ENCODE measurements around the gene HGFAC.
"Not testable (repeated sequence)": the region's sequence is repeated elsewhere in the genome, so short reads cannot be mapped to it uniquely, and the experiment has no call there.

The HGFAC gene

DNA sequence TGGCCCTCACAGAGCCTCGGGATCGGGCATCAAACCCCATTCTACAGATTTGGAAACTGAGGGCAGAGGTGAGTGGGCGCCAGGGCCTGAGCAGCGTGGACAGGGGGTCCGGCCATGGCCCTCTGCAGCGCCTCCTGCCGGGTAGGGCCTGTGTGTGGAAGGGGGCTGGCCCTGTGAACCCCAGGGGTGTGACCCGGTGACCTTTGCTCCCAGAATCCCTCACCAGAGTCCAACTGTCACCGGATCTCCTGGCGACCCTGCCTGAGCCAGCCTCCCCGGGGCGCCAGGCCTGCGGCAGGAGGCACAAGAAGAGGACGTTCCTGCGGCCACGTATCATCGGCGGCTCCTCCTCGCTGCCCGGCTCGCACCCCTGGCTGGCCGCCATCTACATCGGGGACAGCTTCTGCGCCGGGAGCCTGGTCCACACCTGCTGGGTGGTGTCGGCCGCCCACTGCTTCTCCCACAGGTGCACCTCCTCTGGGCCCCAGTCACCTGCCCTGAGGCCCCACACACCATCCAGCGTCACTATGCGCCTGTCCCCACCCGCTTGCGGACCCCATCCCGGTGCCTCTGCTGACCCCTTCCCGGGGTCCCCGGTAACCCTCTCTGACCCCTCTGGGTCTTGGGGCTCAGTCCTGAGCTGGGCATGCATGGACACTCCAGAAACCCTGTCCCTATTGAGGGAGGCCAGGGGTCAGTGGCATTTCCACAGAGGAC is 4.2 kb downstream of the HGFAC start:
- TF ChIP-seq POLR2A (IDR thresholded peaks at IDR 0.05; ENCODE audit: low read depth, low read length) (no peak), SPI1 (IDR thresholded peaks at IDR 0.05; ENCODE audit: low read depth, low read length) (no peak), POLR2AphosphoS5 (IDR thresholded peaks at IDR 0.05; ENCODE audit: low read depth, low read length) (no peak), POU2F2 (IDR thresholded peaks at IDR 0.05; ENCODE audit: low read depth, low read length) (no peak), TAF1 (IDR thresholded peaks at IDR 0.05; ENCODE audit: low read depth, low read length) (no peak), PAX5 (IDR thresholded peaks at IDR 0.05; ENCODE audit: insufficient read depth, low read length, severe bottlenecking) (no peak)
- no peak for DNase-seq (ENCODE audit: insufficient read length, low spot score)
- FAIRE-seq = no peak

DNA sequence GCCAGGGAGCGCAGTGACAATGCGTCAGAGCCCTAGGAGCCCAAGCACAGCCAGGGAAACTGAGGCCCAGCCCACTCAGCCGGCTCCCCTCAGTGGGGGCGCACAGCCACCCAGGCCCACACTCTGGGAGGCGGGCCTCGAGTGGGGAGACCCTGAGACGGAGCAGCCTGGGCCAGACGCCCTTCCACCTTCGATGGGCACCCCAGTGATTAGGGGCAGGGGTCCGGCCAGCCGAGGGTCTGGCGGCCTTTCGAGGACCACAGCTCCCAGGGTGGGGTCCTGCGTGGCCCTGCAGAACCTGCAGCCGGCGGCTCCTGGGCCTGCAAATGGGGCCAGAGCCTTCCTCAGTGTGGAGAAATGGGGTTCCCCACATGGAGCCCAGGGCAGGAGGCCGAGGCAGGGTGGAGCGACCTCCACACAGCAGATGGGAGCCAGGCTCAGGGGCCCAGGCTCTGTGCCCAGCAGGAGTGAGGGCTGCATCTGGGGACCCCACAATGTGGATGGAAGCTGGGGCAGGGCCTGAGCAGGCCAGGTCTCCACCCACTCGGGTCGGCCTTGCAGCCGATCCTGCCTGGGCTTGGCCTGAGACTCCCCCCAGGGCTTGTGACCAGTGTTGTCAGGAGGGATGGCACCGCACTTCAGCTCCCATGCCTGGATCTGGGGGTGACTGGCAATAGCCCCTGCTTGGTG is 5.0 kb downstream of the HGFAC start:
- no peak for TF ChIP-seq PAX5 (IDR thresholded peaks at IDR 0.05; ENCODE audit: insufficient read depth, low read length, severe bottlenecking)
- no peak for TF ChIP-seq POU2F2 (IDR thresholded peaks at IDR 0.05; ENCODE audit: low read depth, low read length)
- TF ChIP-seq POLR2AphosphoS5 (IDR thresholded peaks at IDR 0.05; ENCODE audit: low read depth, low read length) = no peak
- TF ChIP-seq POLR2A (IDR thresholded peaks at IDR 0.05; ENCODE audit: low read depth, low read length) = no peak
- FAIRE-seq (no peak), DNase-seq (ENCODE audit: insufficient read length, low spot score) (no peak)

DNA sequence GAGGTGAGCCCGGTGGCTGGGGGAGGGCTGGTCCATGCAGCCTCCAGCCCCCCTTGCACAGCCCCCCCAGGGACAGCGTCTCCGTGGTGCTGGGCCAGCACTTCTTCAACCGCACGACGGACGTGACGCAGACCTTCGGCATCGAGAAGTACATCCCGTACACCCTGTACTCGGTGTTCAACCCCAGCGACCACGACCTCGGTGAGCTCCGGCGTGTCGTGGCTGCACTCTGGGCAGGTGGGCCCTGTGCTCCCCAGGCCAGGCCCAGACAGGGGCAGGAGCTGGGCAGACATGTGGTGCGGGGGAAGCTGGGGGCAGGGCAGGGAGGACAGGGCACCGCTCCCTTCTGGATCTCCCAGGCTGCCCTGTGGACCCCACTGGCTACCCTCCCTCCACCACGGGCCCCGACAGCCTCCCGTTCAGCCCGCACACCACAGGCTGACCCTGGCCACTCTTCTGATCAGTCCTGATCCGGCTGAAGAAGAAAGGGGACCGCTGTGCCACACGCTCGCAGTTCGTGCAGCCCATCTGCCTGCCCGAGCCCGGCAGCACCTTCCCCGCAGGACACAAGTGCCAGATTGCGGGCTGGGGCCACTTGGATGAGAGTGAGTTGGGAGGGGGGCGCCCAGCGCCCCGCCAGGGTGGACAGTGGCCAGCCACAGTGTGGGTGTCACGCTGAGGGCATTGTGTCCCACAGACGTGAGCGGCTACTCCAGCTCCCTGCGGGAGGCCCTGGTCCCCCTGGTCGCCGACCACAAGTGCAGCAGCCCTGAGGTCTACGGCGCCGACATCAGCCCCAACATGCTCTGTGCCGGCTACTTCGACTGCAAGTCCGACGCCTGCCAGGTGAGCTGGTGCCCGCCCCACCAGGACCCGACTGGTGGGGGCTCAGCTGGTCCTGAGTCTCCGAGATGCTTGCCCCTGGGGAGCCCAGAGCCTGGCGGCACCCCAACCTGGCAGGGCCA is 5.9 kb downstream of the HGFAC start:
- no peak for DNase-seq (ENCODE audit: insufficient read length, low spot score)
- no peak for TF ChIP-seq POLR2A (IDR thresholded peaks at IDR 0.05; ENCODE audit: low read depth, low read length)
- no peak for TF ChIP-seq POU2F2 (IDR thresholded peaks at IDR 0.05; ENCODE audit: low read depth, low read length)
- no peak for TF ChIP-seq SPI1 (IDR thresholded peaks at IDR 0.05; ENCODE audit: low read depth, low read length)
- no peak for TF ChIP-seq PAX5 (IDR thresholded peaks at IDR 0.05; ENCODE audit: insufficient read depth, low read length, severe bottlenecking)
- no peak for TF ChIP-seq POLR2AphosphoS5 (IDR thresholded peaks at IDR 0.05; ENCODE audit: low read depth, low read length)
- TF ChIP-seq TAF1 (IDR thresholded peaks at IDR 0.05; ENCODE audit: low read depth, low read length) = no peak
- FAIRE-seq = no peak

DNA sequence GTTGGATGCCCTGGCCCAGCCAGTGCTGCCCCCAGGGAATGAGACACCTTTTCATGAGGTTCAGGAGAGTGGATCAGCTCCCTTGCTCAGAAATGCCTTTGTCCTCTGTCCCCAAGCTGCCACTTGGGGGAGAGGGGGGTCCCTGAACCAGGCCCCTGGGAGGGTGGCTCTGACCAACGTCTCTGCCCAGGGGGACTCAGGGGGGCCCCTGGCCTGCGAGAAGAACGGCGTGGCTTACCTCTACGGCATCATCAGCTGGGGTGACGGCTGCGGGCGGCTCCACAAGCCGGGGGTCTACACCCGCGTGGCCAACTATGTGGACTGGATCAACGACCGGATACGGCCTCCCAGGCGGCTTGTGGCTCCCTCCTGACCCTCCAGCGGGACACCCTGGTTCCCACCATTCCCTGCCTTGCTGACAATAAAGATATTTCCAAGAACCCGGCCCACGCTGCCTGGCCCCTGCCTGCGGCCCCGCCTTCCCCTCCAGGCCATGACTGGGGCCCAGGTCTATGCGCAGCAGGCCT is 7.3 kb downstream of the HGFAC start:
- TF ChIP-seq TAF1 (IDR thresholded peaks at IDR 0.05; ENCODE audit: low read depth, low read length) (no peak), POLR2AphosphoS5 (IDR thresholded peaks at IDR 0.05; ENCODE audit: low read depth, low read length) (no peak), SPI1 (IDR thresholded peaks at IDR 0.05; ENCODE audit: low read depth, low read length) (no peak), POU2F2 (IDR thresholded peaks at IDR 0.05; ENCODE audit: low read depth, low read length) (no peak), POLR2A (IDR thresholded peaks at IDR 0.05; ENCODE audit: low read depth, low read length) (no peak), PAX5 (IDR thresholded peaks at IDR 0.05; ENCODE audit: insufficient read depth, low read length, severe bottlenecking) (no peak)
- DNase-seq (ENCODE audit: insufficient read length, low spot score) (no peak), FAIRE-seq (no peak)

DNA sequence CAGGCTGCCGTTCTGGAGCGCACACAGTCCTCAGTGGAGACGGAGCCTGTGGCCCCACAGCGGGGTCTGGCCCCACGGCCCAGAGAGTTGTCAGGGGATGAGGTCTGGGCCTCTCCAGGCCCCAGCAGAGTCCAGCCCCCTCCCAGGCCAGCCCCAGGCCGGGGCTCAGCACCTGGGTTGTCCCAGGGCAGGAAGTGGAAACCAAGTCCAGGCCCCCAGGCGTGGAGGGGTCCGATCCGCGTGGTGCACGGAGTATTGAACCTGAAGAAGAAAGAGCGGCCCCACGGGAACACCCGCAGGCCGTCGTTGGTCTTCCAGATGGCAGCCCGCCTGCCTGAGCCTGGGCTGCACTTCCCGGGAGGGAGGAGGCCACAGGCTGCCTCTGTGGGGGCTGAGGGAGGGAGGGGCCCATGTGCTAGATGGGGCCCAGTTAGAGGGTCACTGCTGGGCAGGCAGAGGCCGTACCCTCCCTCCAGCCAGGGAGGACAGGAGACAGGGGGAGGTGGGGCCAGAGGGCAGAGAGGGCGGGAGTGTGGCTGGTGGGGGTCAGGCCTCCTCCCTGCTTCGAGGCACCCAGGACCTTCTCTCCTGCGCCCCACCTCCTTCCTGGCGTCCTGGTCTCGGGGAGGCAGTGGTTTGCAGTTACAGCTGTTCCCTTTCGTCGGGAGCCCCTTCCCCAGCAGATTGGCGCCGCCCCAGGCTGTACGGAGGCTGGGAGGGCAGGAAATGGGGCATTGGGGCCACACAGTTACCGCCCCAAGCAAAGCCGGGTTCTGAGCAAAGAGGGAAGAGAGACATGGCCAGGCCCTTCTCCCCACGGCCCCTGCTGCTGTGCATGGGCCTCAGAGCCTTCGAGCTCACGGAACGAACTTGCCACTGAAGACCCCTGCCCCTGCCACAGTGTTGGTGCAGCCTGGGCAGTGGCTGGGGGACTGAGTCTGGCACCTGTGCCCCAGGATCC is 8.1 kb downstream of the HGFAC start:
- FAIRE-seq (no peak), DNase-seq (ENCODE audit: insufficient read length, low spot score) (no peak)
- TF ChIP-seq POLR2AphosphoS5 (IDR thresholded peaks at IDR 0.05; ENCODE audit: low read depth, low read length) (no peak), POU2F2 (IDR thresholded peaks at IDR 0.05; ENCODE audit: low read depth, low read length) (no peak), TAF1 (IDR thresholded peaks at IDR 0.05; ENCODE audit: low read depth, low read length) (no peak), PAX5 (IDR thresholded peaks at IDR 0.05; ENCODE audit: insufficient read depth, low read length, severe bottlenecking) (no peak), POLR2A (IDR thresholded peaks at IDR 0.05; ENCODE audit: low read depth, low read length) (no peak), SPI1 (IDR thresholded peaks at IDR 0.05; ENCODE audit: low read depth, low read length) (no peak)

DNA sequence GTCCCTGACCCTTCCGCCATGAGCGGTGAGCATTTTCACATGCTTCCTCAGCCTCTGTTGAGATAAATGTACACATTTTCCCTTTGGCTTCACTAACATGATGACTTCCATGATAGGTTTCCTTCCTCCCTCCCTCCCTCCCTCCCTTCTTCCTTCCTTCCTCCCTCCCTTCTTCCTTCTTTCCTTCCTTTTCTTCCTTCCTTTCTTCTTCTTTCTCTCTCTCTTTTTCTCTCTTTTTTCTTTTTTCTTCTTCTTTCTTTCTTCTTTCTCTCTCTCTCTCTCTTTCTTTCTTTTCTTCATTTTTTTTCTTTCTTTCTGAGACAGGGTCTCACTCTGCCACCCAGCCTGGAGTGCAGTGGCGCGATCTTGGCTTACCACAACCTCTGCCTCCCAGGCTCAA is 8.9 kb downstream of the HGFAC start:
- TF ChIP-seq TAF1 (IDR thresholded peaks at IDR 0.05; ENCODE audit: low read depth, low read length) = no peak
- TF ChIP-seq POU2F2 (IDR thresholded peaks at IDR 0.05; ENCODE audit: low read depth, low read length) = no peak
- TF ChIP-seq POLR2AphosphoS5 (IDR thresholded peaks at IDR 0.05; ENCODE audit: low read depth, low read length) = no peak
- no peak for TF ChIP-seq SPI1 (IDR thresholded peaks at IDR 0.05; ENCODE audit: low read depth, low read length)
- TF ChIP-seq POLR2A (IDR thresholded peaks at IDR 0.05; ENCODE audit: low read depth, low read length) = no peak
- TF ChIP-seq PAX5 (IDR thresholded peaks at IDR 0.05; ENCODE audit: insufficient read depth, low read length, severe bottlenecking) = no peak
- no peak for DNase-seq (ENCODE audit: insufficient read length, low spot score)
- FAIRE-seq = no peak

DNA sequence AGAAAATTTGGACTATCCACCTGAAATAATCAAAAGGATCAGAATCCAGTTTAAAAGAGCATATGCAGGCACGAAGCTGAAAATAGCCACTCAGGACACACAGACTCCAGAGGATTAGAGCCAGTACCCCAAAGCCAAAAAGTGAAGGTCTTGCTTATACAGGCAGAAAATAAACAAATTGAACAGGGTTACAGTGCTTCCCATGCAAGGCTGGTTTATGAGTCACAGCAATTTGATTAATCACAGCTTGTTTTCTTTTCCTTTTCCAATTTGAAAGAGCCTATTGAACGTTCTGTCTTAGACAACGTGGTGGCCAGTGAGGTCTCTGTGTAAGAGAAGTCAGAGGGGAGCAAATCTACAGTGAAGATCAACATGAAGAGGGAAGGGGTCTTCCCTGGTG is 10.2 kb downstream of the HGFAC start:
- FAIRE-seq = no peak
- TF ChIP-seq POU2F2 (IDR thresholded peaks at IDR 0.05; ENCODE audit: low read depth, low read length) (no peak), PAX5 (IDR thresholded peaks at IDR 0.05; ENCODE audit: insufficient read depth, low read length, severe bottlenecking) (no peak), POLR2A (IDR thresholded peaks at IDR 0.05; ENCODE audit: low read depth, low read length) (no peak), POLR2AphosphoS5 (IDR thresholded peaks at IDR 0.05; ENCODE audit: low read depth, low read length) (no peak), TAF1 (IDR thresholded peaks at IDR 0.05; ENCODE audit: low read depth, low read length) (no peak), SPI1 (IDR thresholded peaks at IDR 0.05; ENCODE audit: low read depth, low read length) (no peak)
- no peak for DNase-seq (ENCODE audit: insufficient read length, low spot score)

DNA sequence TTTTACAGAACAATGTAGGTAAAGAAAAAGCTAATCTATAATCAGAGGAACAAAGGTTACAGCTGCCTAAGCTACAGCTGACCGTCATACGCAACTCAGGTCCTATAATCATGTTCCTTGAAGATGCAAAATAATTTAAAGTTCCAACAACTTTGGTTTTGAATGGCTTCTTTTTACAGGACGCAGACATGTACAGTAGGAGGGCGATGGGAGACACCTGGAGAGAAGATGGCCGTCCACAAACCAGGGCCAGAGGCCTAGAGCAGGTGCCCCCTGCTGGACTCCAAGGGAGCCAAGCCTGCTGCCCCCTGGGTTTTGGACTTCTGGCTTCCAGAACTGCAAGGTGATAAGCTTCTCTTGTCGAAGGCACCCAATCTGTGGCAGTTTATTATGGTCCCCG is 10.6 kb downstream of the HGFAC start:
- DNase-seq (ENCODE audit: insufficient read length, low spot score) (no peak), FAIRE-seq (no peak)
- TF ChIP-seq POLR2AphosphoS5 (IDR thresholded peaks at IDR 0.05; ENCODE audit: low read depth, low read length) (no peak), POLR2A (IDR thresholded peaks at IDR 0.05; ENCODE audit: low read depth, low read length) (no peak), PAX5 (IDR thresholded peaks at IDR 0.05; ENCODE audit: insufficient read depth, low read length, severe bottlenecking) (no peak), SPI1 (IDR thresholded peaks at IDR 0.05; ENCODE audit: low read depth, low read length) (no peak), TAF1 (IDR thresholded peaks at IDR 0.05; ENCODE audit: low read depth, low read length) (no peak), POU2F2 (IDR thresholded peaks at IDR 0.05; ENCODE audit: low read depth, low read length) (no peak)

DNA sequence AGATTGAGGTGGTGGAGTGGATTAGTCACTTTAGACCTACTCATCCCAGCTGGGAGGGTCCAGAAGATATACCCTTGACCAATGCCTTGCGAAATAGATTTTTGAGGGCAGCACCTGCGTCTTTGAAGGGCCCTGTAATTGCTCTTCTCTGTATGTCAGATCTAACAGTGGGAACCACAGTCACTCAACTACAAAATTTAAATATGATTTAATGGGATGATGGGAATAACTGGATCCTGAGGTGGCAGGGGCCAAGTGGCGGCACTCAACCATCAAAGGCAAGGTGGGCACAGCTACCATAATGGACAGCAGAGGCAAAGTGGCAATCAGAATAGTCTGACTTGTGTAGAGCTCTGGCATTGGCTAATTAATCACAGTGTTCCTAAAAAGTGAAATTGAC is 13.8 kb downstream of the HGFAC start:
- not testable (repeated sequence) for FAIRE-seq; DNase-seq (ENCODE audit: insufficient read length, low spot score)

Measured in GM12891 (cell line).